GM23248 (cell line): ENCODE data around the gene ANO8.

Experiments
- EZH2 ChIP-seq: fragments of 200-600 bp; sonication (generic); IDR thresholded peaks from 2 replicates; pipeline ENCODE4 v1.6.1; 2018; ENCODE audit warnings: antibody characterized with exemption, mild to moderate bottlenecking; ENCODE audit not compliant: insufficient read depth, poor library complexity, severe bottlenecking
- EZH2phosphoT487 ChIP-seq: fragments of 200-600 bp; sonication (generic); IDR thresholded peaks from 2 replicates; pipeline ENCODE4 v1.6.1; 2018; ENCODE audit warnings: antibody characterized with exemption, moderate library complexity, mild to moderate bottlenecking, low read depth; ENCODE audit not compliant: insufficient read depth

DNA sequence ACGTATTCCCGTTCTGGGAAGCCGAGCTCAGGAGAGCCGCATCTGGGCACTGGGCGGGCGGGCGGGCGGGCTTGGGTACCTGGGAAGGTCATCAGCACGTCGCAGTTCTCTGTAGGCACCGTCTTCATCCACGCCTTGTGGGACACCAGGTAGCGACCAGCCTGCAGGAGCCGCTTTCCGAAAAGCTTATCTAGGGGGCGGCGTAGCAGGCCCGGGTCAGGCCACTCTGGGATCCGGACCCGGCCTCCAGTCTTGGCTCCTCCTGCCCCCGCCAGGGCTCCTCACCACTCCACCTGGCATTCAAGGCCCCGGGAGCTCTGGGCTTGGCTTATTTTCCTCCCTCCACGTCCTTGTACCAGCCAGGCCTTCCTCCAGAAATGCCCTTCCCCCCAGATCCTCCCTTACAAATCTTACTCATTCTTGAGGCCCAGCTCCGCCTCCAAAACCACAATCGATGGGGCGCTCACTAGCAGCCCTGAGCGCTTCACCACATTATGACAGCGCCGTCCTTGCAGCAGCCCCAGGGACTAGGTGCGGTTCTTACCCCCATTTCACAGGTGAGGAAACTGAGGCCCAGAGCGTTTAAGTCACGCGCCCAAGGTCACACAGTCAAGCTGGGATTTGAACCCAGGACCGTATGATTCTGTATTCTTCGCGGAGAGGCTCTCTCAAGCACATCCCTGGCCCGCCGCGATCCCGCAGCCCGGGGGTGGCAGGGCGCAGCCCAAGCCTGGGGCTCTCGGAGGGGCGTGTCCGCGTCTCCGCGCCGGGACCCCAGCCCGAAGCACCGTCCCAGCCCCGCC, 843 bp downstream of the ANO8 start:
- TF ChIP-seq EZH2, result no peak
- TF ChIP-seq EZH2phosphoT487, result no peak
